GM12878 (cell line): ENCODE measurements around the gene FCER2. TPM values are rescaled to one million over a fixed set of nuclear protein-coding genes. Genes with fewer than 3 reads are reported as not detected.

Experiments
- BCLAF1 ChIP-seq: fragments of 450-650 bp; IDR thresholded peaks from 2 replicates; pipeline ENCODE4 v1.6.1; 2017; ENCODE audit warnings: antibody characterized with exemption, mild to moderate bottlenecking, moderate library complexity
- BMI1 ChIP-seq: fragments of 450-650 bp; IDR thresholded peaks from 2 replicates; pipeline ENCODE4 v1.6.1; 2016; ENCODE audit warnings: mild to moderate bottlenecking, moderate library complexity, borderline replicate concordance
- CHD2 ChIP-seq: IDR thresholded peaks from 2 replicates; pipeline ENCODE4 v1.6.1; 2011; ENCODE audit warnings: low read depth, low read length, improper control_type of control experiment, borderline replicate concordance
- E4F1 ChIP-seq: fragments of 450-650 bp; IDR thresholded peaks from 2 replicates; pipeline ENCODE4 v1.6.1; 2018; ENCODE audit warnings: borderline replicate concordance, mild to moderate bottlenecking; ENCODE audit not compliant: partially characterized antibody
- ELK1 ChIP-seq: IDR thresholded peaks from 2 replicates; pipeline ENCODE4 v1.6.1; 2012; ENCODE audit warnings: low read depth, low read length, improper control_type of control experiment
- EZH2 ChIP-seq: IDR thresholded peaks from 2 replicates; pipeline ENCODE4 v1.6.1; 2012; ENCODE audit warnings: low read depth, mild to moderate bottlenecking, control low read depth, inconsistent platforms, low read length, borderline replicate concordance; ENCODE audit not compliant: control insufficient read depth
- IRF5 ChIP-seq: fragments of 450-650 bp; IDR thresholded peaks from 2 replicates; pipeline ENCODE4 v1.6.1; 2017; ENCODE audit warnings: borderline replicate concordance
- MEF2A ChIP-seq: IDR thresholded peaks from 2 replicates; pipeline ENCODE4 v1.6.1; 2011; ENCODE audit warnings: low read depth, mild to moderate bottlenecking, low read length, moderate library complexity; ENCODE audit not compliant: insufficient read depth
- MYB ChIP-seq: fragments of 150-350 bp; IDR thresholded peaks from 2 replicates; pipeline ENCODE4 v1.6.1; 2014; ENCODE audit warnings: mild to moderate bottlenecking, low read depth, low read length, borderline replicate concordance
- PML ChIP-seq: IDR thresholded peaks from 2 replicates; pipeline ENCODE4 v1.6.1; 2012; ENCODE audit warnings: low read length, inconsistent platforms
- RAD51 ChIP-seq: fragments of 450-650 bp; IDR thresholded peaks from 2 replicates; pipeline ENCODE4 v1.6.1; 2016; ENCODE audit warnings: moderate library complexity, mild to moderate bottlenecking, inconsistent platforms
- TBL1XR1 ChIP-seq: IDR thresholded peaks from 2 replicates; pipeline ENCODE4 v1.6.1; 2012; ENCODE audit warnings: low read depth, low read length, improper control_type of control experiment
- USF1 ChIP-seq: IDR thresholded peaks from 2 replicates; pipeline ENCODE4 v1.6.1; 2011; ENCODE audit warnings: borderline replicate concordance, low read depth, mild to moderate bottlenecking, moderate library complexity, mixed read lengths, low read length; ENCODE audit not compliant: insufficient read depth; ENCODE audit errors: extremely low read length
- ZBTB40 ChIP-seq: fragments of 450-650 bp; IDR thresholded peaks from 2 replicates; pipeline ENCODE4 v1.6.1; 2016; ENCODE audit warnings: mild to moderate bottlenecking, moderate library complexity, borderline replicate concordance
- polyA plus RNA-seq, 11 experiments: library from polyadenylated mRNA; depleted of rRNA in 4 of 11; unstranded in 6 of 11; stranded (reverse) in 5 of 11; fragments of >200 nt; fragmentation: Nextera tagmentation in 4 of 11; fragmentation: Illumina TruSeq in 1 of 11; extraction: Ambion mirVana in 4 of 11; extraction: Trizol in 1 of 11; gene quantifications; 1 replicate in 1 of 11; 2 replicates in 10 of 11; pipeline versions ENCODE4 v1.2.1 to v1.2.3, GENCODE V29; 2011 to 2016; ENCODE audit warnings: inconsistent platforms in 2 of 11, missing spikeins in 2 of 11, low read depth in 1 of 11
- total RNA-seq, 4 experiments: library from RNA; depleted of rRNA in 3 of 4; stranded (reverse); fragments of >200 nt in 3 of 4; fragmentation: Illumina TruSeq in 1 of 4; extraction: Trizol in 1 of 4; gene quantifications; 2 replicates each; pipeline versions ENCODE4 v1.2.1 to v1.2.3, GENCODE V29; 2013 to 2021

The FCER2 gene
- total and polyA plus RNA-seq, 10 of the 15 experiments (the other 5 are each of a cell fraction or from before 2014, with no cell fraction given): 44.0 to 424 (median 241) TPM

- TF ChIP-seq E4F1 (no peak), ELK1 (no peak), BMI1 (no peak), EZH2 (no peak), RAD51 (peak; percentile 76), USF1 (peak; percentile 43), IRF5 (no peak), MEF2A (peak; percentile 96), MYB (no peak), ZBTB40 (no peak), CHD2 (peak; percentile 67), TBL1XR1 (peak; percentile 98), PML (peak; percentile 70; the same call in 1 of the 2 replicates), BCLAF1 (no peak)
These were observed 3.7 kb upstream of the FCER2 start (continued) for GRCh38 chr19:7705387-7706187.
